Spinal cord (tissue), 10 donors: ENCODE measurements around the gene ARHGEF16. TPM values are rescaled to one million over a fixed set of nuclear protein-coding genes. Genes with fewer than 3 reads are reported as not detected.

Experiments
- DNase-seq, 6 donors: peaks; one replicate each; pipeline versions ENCODE4 v3.0.0 to v3.0.0-alpha.2; 2013 to 2015; ENCODE audit warnings: low spot score in 6 of 6, low read depth in 4 of 6
- H3K27ac ChIP-seq: one replicate; pipeline ENCODE4 v1.5.1; 2013; ENCODE audit warnings: low read depth, low read length, control low read depth
- H3K27me3 ChIP-seq: one replicate; pipeline ENCODE4 v1.6.1; 2013; ENCODE audit warnings: low read length; ENCODE audit not compliant: control insufficient read depth, insufficient read depth
- H3K36me3 ChIP-seq: one replicate; pipeline ENCODE4 v1.6.1; 2013; ENCODE audit warnings: low read length; ENCODE audit not compliant: control insufficient read depth, insufficient read depth
- H3K4me1 ChIP-seq: one replicate; pipeline ENCODE4 v1.6.1; 2013; ENCODE audit warnings: low read length; ENCODE audit not compliant: control insufficient read depth, insufficient read depth
- H3K4me3 ChIP-seq: one replicate; pipeline ENCODE4 v1.5.1; 2013; ENCODE audit warnings: low read depth, low read length, control low read depth
- H3K9me3 ChIP-seq: one replicate; pipeline ENCODE4 v1.6.1; 2013; ENCODE audit warnings: low read length; ENCODE audit not compliant: control insufficient read depth, insufficient read depth
- WGBS: methylation state at CpG from one replicate; pipeline ENCODE4 v1.1.5; 2013; ENCODE audit warnings: missing lambda C conversion rate; ENCODE audit not compliant: insufficient coverage; 5-methylcytosine and 5-hydroxymethylcytosine counted together
- polyA plus RNA-seq, 2 donors: library from polyadenylated mRNA; unstranded; fragments of 120-200 nt; gene quantifications; one replicate each; pipeline ENCODE4 v1.2.1, GENCODE V29; 2013; ENCODE audit not compliant: insufficient read length in 2 of 2
- total RNA-seq, 2 donors: library from RNA; depleted of rRNA in 1 of 2; stranded (reverse); fragments of 120-200 nt in 1 of 2; fragments of >200 nt in 1 of 2; gene quantifications; one replicate each; pipeline versions ENCODE4 v1.2.3 to v1.2.4, GENCODE V29; 2013 to 2014
- donor health status: healthy.

The ARHGEF16 gene
- total and polyA plus RNA-seq, 4 donors, result 1.7 to 4.2 (median 3.2) TPM

GRCh38 chr1:3435666-3436065 is 18.8 kb upstream of the ARHGEF16 start:
- DNase-seq, result no peak
- H3K4me1 ChIP-seq, result peaks cover 25% of the 10 kb centered on the region
- WGBS, result 83% methylated on average over 16 of the region's 21 CpGs
- H3K9me3 ChIP-seq, result no peaks in the 10 kb centered on the region
- H3K27me3 ChIP-seq, result no peaks in the 10 kb centered on the region
- no peak overlapping the region for H3K27ac ChIP-seq
- H3K36me3 ChIP-seq, result peaks cover 53% of the 10 kb centered on the region
- H3K4me3 ChIP-seq, result no peak overlapping the region

GRCh38 chr1:3436451-3436850 is 18.0 kb upstream of the ARHGEF16 start:
- H3K36me3 ChIP-seq, result peaks cover 45% of the 10 kb centered on the region
- DNase-seq, result no peak
- 93% methylated on average over 11 of the region's 11 CpGs for WGBS
- no peaks in the 10 kb centered on the region for H3K27me3 ChIP-seq
- H3K4me3 ChIP-seq, result no peak overlapping the region
- no peak overlapping the region for H3K27ac ChIP-seq
- H3K9me3 ChIP-seq, result no peaks in the 10 kb centered on the region
- H3K4me1 ChIP-seq, result peaks cover 31% of the 10 kb centered on the region

- H3K4me1 ChIP-seq, result peaks cover 34% of the 10 kb centered on the region
- H3K4me3 ChIP-seq, result no peak overlapping the region
- DNase-seq, result no peak
- H3K27me3 ChIP-seq, result no peaks in the 10 kb centered on the region
- H3K27ac ChIP-seq, result no peak overlapping the region
- H3K9me3 ChIP-seq, result no peaks in the 10 kb centered on the region
- H3K36me3 ChIP-seq, result peaks cover 41% of the 10 kb centered on the region
- WGBS, result 91% methylated on average over 14 of the region's 14 CpGs
Measured at GRCh38 chr1:3436901-3437300, 17.6 kb upstream of the ARHGEF16 start.

- 75% methylated on average over 5 of the region's 9 CpGs for WGBS
- no peak for DNase-seq
- peaks cover 25% of the 10 kb centered on the region for H3K36me3 ChIP-seq
- H3K27ac ChIP-seq, result peak overlapping the region; percentile 90
- H3K9me3 ChIP-seq, result no peaks in the 10 kb centered on the region
- H3K27me3 ChIP-seq, result no peaks in the 10 kb centered on the region
- peaks cover 50% of the 10 kb centered on the region for H3K4me1 ChIP-seq
- H3K4me3 ChIP-seq, result no peak overlapping the region
Measured at GRCh38 chr1:3438661-3439180, 15.7 kb upstream of the ARHGEF16 start.

GRCh38 chr1:3439346-3440299 is 14.8 kb upstream of the ARHGEF16 start:
- H3K27ac ChIP-seq, result peak overlapping the region; percentile 90
- no peak for DNase-seq
- peaks cover 58% of the 10 kb centered on the region for H3K4me1 ChIP-seq
- H3K4me3 ChIP-seq, result no peak overlapping the region
- 71% methylated on average over 21 of the region's 27 CpGs for WGBS
- H3K36me3 ChIP-seq, result peaks cover 17% of the 10 kb centered on the region
- no peaks in the 10 kb centered on the region for H3K27me3 ChIP-seq
- no peaks in the 10 kb centered on the region for H3K9me3 ChIP-seq

GRCh38 chr1:3440300-3440681 is 14.2 kb upstream of the ARHGEF16 start:
- 64% methylated on average over 6 of the region's 10 CpGs for WGBS
- no peak for DNase-seq
- Histone ChIP-seq H3K27ac (peak overlapping the region; percentile 90), H3K4me3 (no peak overlapping the region), H3K36me3 (peaks cover 14% of the 10 kb centered on the region), H3K9me3 (no peaks in the 10 kb centered on the region), H3K27me3 (no peaks in the 10 kb centered on the region), H3K4me1 (peaks cover 65% of the 10 kb centered on the region)

GRCh38 chr1:3440711-3441409 is 13.6 kb upstream of the ARHGEF16 start:
- Histone ChIP-seq H3K4me3 (no peak overlapping the region), H3K36me3 (peaks cover 9% of the 10 kb centered on the region), H3K27me3 (no peaks in the 10 kb centered on the region), H3K4me1 (peaks cover 65% of the 10 kb centered on the region), H3K9me3 (no peaks in the 10 kb centered on the region), H3K27ac (peak overlapping the region; percentile 90)
- 51% methylated on average over 18 of the region's 20 CpGs for WGBS
- no peak for DNase-seq

GRCh38 chr1:3441410-3441847 is 13.0 kb upstream of the ARHGEF16 start:
- Histone ChIP-seq H3K9me3 (no peaks in the 10 kb centered on the region), H3K27ac (peak overlapping the region; percentile 90), H3K4me3 (no peak overlapping the region), H3K27me3 (no peaks in the 10 kb centered on the region), H3K36me3 (peaks cover 7% of the 10 kb centered on the region), H3K4me1 (peaks cover 65% of the 10 kb centered on the region)
- peak in 3 of 6 donors; percentile 14 to 80 (median 58) for DNase-seq
- 40% methylated on average over 4 of the region's 8 CpGs for WGBS

- DNase-seq, result no peak
- 64% methylated on average over 4 of the region's 8 CpGs for WGBS
- no peaks in the 10 kb centered on the region for H3K27me3 ChIP-seq
- no peaks in the 10 kb centered on the region for H3K9me3 ChIP-seq
- H3K36me3 ChIP-seq, result peaks cover 3% of the 10 kb centered on the region
- peaks cover 65% of the 10 kb centered on the region for H3K4me1 ChIP-seq
- peak overlapping the region; percentile 86 for H3K27ac ChIP-seq
- no peak overlapping the region for H3K4me3 ChIP-seq
Measured at GRCh38 chr1:3441880-3442279, 12.6 kb upstream of the ARHGEF16 start.
